GM19025 (cell line): ENCODE data around the gene TMED3.

Source experiments
- ATAC-seq: cut with Tn5 transposase; IDR thresholded peaks from one replicate; pipeline ENCODE4 v1.9.1; 2021; ENCODE audit warnings: mild to moderate bottlenecking, low read depth, moderate library complexity; ENCODE audit not compliant: unreplicated experiment

Gene TMED3

DNA sequence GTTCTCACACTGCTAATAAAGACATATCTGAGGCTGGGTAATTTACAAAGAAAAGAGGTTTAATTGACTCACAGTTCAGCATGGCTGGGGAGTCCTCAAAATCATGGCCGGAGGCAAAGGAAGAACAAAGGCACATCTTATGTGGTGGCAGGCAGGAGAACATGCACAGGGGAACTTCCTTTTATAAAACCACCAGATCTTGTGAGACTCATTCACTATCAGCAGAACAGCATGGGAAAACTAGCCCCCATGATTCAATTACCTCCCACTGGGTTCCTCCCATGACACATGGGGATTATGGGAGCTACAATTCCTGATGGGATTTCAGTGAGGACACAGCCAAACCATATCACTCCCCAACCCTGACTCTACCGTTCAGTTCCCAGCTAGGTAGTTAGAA is 61.5 kb downstream of the TMED3 start:
- ATAC-seq = no peak
